K562 (cell line): ENCODE results near the gene PDE11A.
A peak's percentile ranks its signal among the peaks of the same experiment; 100 is the strongest.

ENCODE experiments used
- ATF4 ChIP-seq: fragments of 450-650 bp; formaldehyde crosslinking; IDR thresholded peaks from 2 replicates; pipeline ENCODE4 v1.4.0; 2022; ENCODE audit warnings: mild to moderate bottlenecking, moderate library complexity
- ELF4 ChIP-seq: fragments of 450-650 bp; formaldehyde crosslinking; IDR thresholded peaks from 2 replicates; pipeline ENCODE4 v1.4.0; 2022; ENCODE audit warnings: missing genetic modification characterization
- HDAC2 ChIP-seq: fragments of 450-650 bp; IDR thresholded peaks from 2 replicates; pipeline ENCODE4 v1.6.1; 2016; ENCODE audit warnings: mild to moderate bottlenecking
- KAT2B ChIP-seq: IDR thresholded peaks from one replicate; pipeline ENCODE4 v1.6.1; 2012; ENCODE audit warnings: low read depth, mild to moderate bottlenecking, control low read depth, inconsistent platforms, low read length, moderate library complexity
- LARP7 ChIP-seq: fragments of 450-650 bp; IDR thresholded peaks from 2 replicates; pipeline ENCODE4 v1.6.1; 2016
- NCOR1 ChIP-seq: fragments of 450-650 bp; IDR thresholded peaks from 2 replicates; pipeline ENCODE4 v1.6.1; 2016; ENCODE audit warnings: mild to moderate bottlenecking, moderate library complexity
- POLR2AphosphoS5 ChIP-seq: IDR thresholded peaks from 2 replicates; pipeline ENCODE4 v1.6.1; 2011; ENCODE audit warnings: mild to moderate bottlenecking, low read depth, low read length, moderate library complexity; ENCODE audit not compliant: control insufficient read depth, insufficient read depth
- SMAD3 ChIP-seq: fragments of 450-650 bp; formaldehyde crosslinking; conservative IDR thresholded peaks from 2 replicates; pipeline ENCODE4 v1.4.0; 2020; ENCODE audit warnings: mild to moderate bottlenecking
- ZFX ChIP-seq: sonication (generic); formaldehyde crosslinking; IDR thresholded peaks from 2 replicates; pipeline ENCODE4 v1.8.0; 2022; ENCODE audit warnings: mild to moderate bottlenecking, missing genetic modification reagents, moderate library complexity
- ZNF197 ChIP-seq: fragments of 200-800 bp; sonication (Bioruptor generic); IDR thresholded peaks from 2 replicates; pipeline ENCODE4 v1.6.1; 2016; ENCODE audit warnings: low read depth, missing genetic modification characterization, missing compliant biosample characterization

GRCh38 chr2:177730363-177730762, 342.2 kb downstream of the PDE11A start:
- TF ChIP-seq SMAD3 (CRISPR knock-in tag) (no peak), HDAC2 (no peak), NCOR1 (no peak), ATF4 (CRISPR knock-in tag) (no peak), ZNF197 (CRISPR knock-in tag) (no peak), ZFX (no peak), KAT2B (no peak), ELF4 (CRISPR knock-in tag) (no peak), POLR2AphosphoS5 (no peak), LARP7 (peak; percentile 90; the same call in 1 of the 2 replicates)
